Measurements from ENCODE around the gene STK32C. TPM values are rescaled to one million over a fixed set of nuclear protein-coding genes. Genes with fewer than 3 reads are reported as not detected.

The STK32C gene
- total and polyA plus RNA-seq, 7 donors, result 4.3 to 12.8 (median 8.4) TPM

GRCh38 chr10:132164761-132165278 is 142.9 kb downstream of the STK32C start:
- Histone ChIP-seq H3K9me3 (no peaks in the 10 kb centered on the region), H3K27ac (no peak overlapping the region), H3K4me1 (no peaks in the 10 kb centered on the region), H3K36me3 (peaks cover 0 to 18% (median 0%) of the 10 kb centered on the region in 4 donors), H3K27me3 (no peaks in the 10 kb centered on the region), H3K4me3 (no peak overlapping the region)
- no peak for DNase-seq
- WGBS, 2 donors, result 16 to 43% methylated on average over 20 of the region's 20 CpGs
- intact Hi-C loops (cut with DNase I), result no loop called here
- TF ChIP-seq EP300 (IDR thresholded peaks at IDR 0.05) (no peak), CTCF (IDR thresholded peaks at IDR 0.05) (no peak), POLR2AphosphoS5 (IDR thresholded peaks at IDR 0.05) (no peak), POLR2A (IDR thresholded peaks at IDR 0.05) (no peak)

GRCh38 chr10:132163826-132164515 is 143.8 kb downstream of the STK32C start:
- TF ChIP-seq CTCF (IDR thresholded peaks at IDR 0.05), result no peak
- TF ChIP-seq POLR2AphosphoS5 (IDR thresholded peaks at IDR 0.05), result no peak
- no peak for TF ChIP-seq POLR2A (IDR thresholded peaks at IDR 0.05)
- TF ChIP-seq EP300 (IDR thresholded peaks at IDR 0.05), result no peak
- Histone ChIP-seq H3K4me3 (no peak overlapping the region), H3K9me3 (no peaks in the 10 kb centered on the region), H3K27me3 (no peaks in the 10 kb centered on the region), H3K4me1 (no peaks in the 10 kb centered on the region), H3K36me3 (peaks cover 0 to 15% (median 0%) of the 10 kb centered on the region in 4 donors), H3K27ac (no peak overlapping the region)
- DNase-seq, result no peak
- intact Hi-C loops (cut with DNase I), result no loop called here
- 70 to 85% methylated on average over 17 of the region's 17 CpGs for WGBS, 2 donors

GRCh38 chr10:132163278-132163765 is 144.4 kb downstream of the STK32C start:
- Histone ChIP-seq H3K4me1 (no peaks in the 10 kb centered on the region), H3K27ac (no peak overlapping the region), H3K4me3 (no peak overlapping the region), H3K9me3 (no peaks in the 10 kb centered on the region), H3K36me3 (peaks cover 0 to 8% (median 0%) of the 10 kb centered on the region in 4 donors), H3K27me3 (no peaks in the 10 kb centered on the region)
- no peak for DNase-seq
- 20 to 53% methylated on average over 16 of the region's 16 CpGs for WGBS, 2 donors
- intact Hi-C loops (cut with DNase I), result no loop called here
- no peak for TF ChIP-seq CTCF (IDR thresholded peaks at IDR 0.05)
- no peak for TF ChIP-seq EP300 (IDR thresholded peaks at IDR 0.05)
- TF ChIP-seq POLR2AphosphoS5 (IDR thresholded peaks at IDR 0.05), result no peak
- no peak for TF ChIP-seq POLR2A (IDR thresholded peaks at IDR 0.05)

- Histone ChIP-seq H3K4me3 (no peak overlapping the region), H3K27ac (no peak overlapping the region), H3K9me3 (no peaks in the 10 kb centered on the region), H3K27me3 (no peaks in the 10 kb centered on the region), H3K4me1 (no peaks in the 10 kb centered on the region), H3K36me3 (peaks cover 0 to 4% (median 0%) of the 10 kb centered on the region in 4 donors)
- 27 to 61% methylated on average over 10 of the region's 10 CpGs for WGBS, 2 donors
- TF ChIP-seq CTCF (IDR thresholded peaks at IDR 0.05) (no peak), POLR2AphosphoS5 (IDR thresholded peaks at IDR 0.05) (no peak), EP300 (IDR thresholded peaks at IDR 0.05) (no peak), POLR2A (IDR thresholded peaks at IDR 0.05) (no peak)
- intact Hi-C loops (cut with DNase I), result no loop called here
- no peak for DNase-seq
These were observed 145.0 kb downstream of the STK32C start for GRCh38 chr10:132162590-132163277.
